Fibroblast of the aortic adventitia (primary cell): Measurements from ENCODE around the gene BCAS3. TPM values are rescaled to one million over a fixed set of nuclear protein-coding genes. Genes with fewer than 3 reads are reported as not detected.

Experiments used
- DNase-seq: peaks from one replicate; pipeline ENCODE4 v3.0.0-alpha.2; 2010; ENCODE audit warnings: low read depth
- H3K4me3 ChIP-seq: 2 replicates; pipeline ENCODE4 v1.5.1; 2011; ENCODE audit warnings: low read depth, mild to moderate bottlenecking, control low read depth, low read length, moderate library complexity
- small RNA-seq: library from RNA; depleted of rRNA; stranded (forward); fragments of <200 nt; gene quantifications from one replicate; pipeline ENCODE3, GENCODE V24; 2012
- total RNA-seq: library from RNA; depleted of rRNA; stranded (reverse); fragments of >200 nt; gene quantifications from 2 replicates; pipeline ENCODE4 v1.2.3, GENCODE V29; 2012; ENCODE audit warnings: low replicate concordance
- TF ChIP-seq, protein P1 (sequence below): IDR thresholded peaks from 2 replicates; pipeline ENCODE4 v1.5.1; 2011; ENCODE audit warnings: mild to moderate bottlenecking, low read length, control low read depth, inconsistent platforms; ENCODE audit not compliant: insufficient read depth

BCAS3 gene
- total RNA-seq, 1 donor, result 29.6 TPM

DNA sequence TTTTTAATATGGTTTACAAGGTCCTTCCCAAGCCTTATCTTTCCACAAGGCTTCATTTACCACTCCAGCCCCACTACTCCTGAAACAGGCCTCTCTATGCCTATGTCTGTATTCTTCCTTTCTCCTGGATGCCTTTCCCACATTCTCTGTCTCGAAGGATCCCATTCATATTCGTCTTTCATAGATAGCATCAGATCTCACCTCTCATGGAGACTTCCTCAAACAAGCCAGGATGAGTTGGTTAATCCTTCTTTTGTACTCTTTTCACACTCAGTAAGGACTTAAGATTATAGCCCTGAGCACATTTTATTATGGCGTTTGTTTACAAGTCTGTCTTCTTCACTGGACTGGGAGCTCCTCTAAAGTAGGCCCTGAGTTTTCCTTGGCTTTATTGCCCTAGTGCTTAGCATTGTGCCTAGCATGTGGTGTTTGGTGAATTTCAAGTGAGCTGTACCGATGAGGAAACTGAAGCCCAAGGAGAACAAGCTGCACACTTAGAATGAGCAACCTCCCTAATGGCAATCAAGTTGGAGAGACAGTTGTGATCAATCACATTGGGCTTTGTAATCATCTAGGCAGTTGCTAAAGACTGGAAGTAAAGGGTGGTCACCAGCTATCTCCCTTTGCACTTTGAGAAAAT is 764.6 kb downstream of the BCAS3 start:
- DNase-seq, result no peak
- TF ChIP-seq, protein P1, sequence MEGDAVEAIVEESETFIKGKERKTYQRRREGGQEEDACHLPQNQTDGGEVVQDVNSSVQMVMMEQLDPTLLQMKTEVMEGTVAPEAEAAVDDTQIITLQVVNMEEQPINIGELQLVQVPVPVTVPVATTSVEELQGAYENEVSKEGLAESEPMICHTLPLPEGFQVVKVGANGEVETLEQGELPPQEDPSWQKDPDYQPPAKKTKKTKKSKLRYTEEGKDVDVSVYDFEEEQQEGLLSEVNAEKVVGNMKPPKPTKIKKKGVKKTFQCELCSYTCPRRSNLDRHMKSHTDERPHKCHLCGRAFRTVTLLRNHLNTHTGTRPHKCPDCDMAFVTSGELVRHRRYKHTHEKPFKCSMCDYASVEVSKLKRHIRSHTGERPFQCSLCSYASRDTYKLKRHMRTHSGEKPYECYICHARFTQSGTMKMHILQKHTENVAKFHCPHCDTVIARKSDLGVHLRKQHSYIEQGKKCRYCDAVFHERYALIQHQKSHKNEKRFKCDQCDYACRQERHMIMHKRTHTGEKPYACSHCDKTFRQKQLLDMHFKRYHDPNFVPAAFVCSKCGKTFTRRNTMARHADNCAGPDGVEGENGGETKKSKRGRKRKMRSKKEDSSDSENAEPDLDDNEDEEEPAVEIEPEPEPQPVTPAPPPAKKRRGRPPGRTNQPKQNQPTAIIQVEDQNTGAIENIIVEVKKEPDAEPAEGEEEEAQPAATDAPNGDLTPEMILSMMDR, result no peak
- no peak overlapping the region for H3K4me3 ChIP-seq

Small RNA genes within 50 kb of the gene (small RNA-seq; reads per million reads assigned to genes)
- not detected for gene RF00019
- not detected for gene RN7SL448P
- not detected for gene RN7SL606P
- gene RNU6-623P, result not detected

Other genes with a start within 250 kb of the BCAS3 start
- 44.6 and 47.0 TPM in 2 replicates for gene APPBP2, start 151.6 kb upstream of the BCAS3 start, total RNA-seq
- gene PPM1D, start 77.7 kb upstream of the BCAS3 start, total RNA-seq, result 8.7 and 24.6 TPM in 2 replicates